ENCODE measurements around the gene SNX1.
"Not testable (repeated sequence)": the region's sequence is repeated elsewhere in the genome, so short reads cannot be mapped to it uniquely, and the experiment has no call there.

The SNX1 gene

GRCh38 chr15:64082757-64083156, 13.0 kb upstream of the SNX1 start:
- DNase-seq, result no peak

DNA sequence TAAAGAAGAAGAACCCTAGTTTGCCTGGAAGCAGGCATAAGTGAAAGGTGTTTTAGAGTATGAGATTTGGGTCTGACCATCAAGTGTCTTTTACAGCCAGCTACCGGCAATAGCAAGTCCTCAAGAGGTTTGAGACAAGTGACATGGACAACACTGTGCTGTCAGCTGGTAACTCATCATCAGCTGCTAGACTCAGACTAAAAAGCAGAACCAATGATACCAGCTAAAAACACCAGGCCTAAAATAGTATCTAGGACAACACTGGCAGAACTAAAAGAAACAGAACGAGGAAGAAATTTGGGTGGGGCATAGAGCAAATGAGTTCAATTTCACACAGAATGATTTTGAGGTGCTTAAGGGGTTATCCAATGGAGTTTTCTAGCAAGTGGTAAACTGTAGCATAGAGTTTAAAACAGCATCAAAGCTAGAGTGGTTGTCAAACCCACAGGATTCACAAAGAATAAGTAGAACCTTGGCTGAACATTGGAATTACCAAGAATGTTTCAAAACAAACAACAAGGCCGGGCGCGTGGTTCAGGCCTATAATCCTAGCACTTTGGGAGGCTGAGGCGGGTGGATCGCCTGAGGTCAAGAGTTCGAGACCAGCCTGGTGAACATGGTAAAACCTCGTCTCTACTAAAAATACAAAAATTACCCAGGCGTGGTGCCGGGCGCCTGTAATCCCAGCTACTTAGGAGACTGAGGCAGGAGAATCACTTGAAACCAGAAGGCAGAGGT, 6.1 kb upstream of the SNX1 start:
- no peak for DNase-seq

DNA sequence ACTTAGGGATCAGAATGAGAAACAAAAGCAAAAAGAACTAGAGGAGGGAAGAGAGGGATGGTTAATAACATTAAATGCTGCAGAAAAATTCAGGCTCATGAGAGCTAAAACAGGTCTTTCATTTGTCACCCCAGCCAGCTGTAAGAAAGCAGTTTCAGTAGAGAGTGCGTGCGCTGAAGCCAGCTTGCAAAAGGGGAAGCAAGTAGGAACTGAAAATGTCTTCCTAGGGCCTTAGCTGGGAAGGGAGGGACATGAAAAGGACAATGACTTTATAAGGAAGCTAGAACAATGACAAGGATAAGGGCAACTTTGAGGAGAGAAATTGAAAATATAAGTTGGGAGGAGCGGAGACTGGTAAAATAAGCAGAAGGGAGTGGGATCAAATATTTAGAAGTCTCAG, 5.3 kb upstream of the SNX1 start:
- no peak for DNase-seq

GRCh38 chr15:64092075-64092820, 3.5 kb upstream of the SNX1 start:
- DNase-seq, result no peak

DNA sequence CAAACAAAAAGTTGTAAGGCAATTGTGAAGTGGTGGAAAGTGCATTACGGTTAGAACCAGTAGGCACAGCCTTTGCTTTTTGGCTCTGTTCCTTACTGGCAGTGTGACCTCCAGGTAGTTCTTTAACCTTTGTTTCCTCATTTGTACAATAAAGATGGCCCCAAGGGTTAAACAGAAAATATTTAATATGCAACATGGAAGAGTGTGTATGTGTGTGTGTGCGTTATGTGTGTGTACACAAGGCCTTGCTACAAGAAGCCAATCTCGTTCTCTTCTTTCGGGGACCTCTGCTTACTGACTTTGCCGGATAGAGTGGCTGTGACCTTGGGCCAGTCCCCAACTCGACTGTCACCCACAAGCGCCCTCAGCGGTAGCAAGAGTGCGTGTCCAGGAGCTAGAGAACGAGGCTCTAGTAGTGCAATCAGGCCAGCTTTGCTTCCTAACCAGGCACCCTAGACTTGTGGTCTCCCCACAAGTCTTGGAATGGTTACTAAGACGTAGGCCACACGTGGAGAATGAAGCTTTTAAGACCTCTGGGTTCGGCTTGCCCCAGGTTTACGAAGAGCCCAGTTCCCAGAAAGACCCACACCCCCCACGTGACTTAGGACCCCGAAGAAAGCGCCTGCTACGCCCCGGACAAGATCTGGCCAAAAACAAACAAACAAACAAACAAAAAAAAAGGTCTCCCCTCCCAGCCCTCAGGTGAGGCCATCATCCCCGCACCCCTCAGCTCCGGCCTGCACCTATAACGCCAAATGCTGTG, 2.7 kb upstream of the SNX1 start:
- DNase-seq, result peak; percentile 33

DNA sequence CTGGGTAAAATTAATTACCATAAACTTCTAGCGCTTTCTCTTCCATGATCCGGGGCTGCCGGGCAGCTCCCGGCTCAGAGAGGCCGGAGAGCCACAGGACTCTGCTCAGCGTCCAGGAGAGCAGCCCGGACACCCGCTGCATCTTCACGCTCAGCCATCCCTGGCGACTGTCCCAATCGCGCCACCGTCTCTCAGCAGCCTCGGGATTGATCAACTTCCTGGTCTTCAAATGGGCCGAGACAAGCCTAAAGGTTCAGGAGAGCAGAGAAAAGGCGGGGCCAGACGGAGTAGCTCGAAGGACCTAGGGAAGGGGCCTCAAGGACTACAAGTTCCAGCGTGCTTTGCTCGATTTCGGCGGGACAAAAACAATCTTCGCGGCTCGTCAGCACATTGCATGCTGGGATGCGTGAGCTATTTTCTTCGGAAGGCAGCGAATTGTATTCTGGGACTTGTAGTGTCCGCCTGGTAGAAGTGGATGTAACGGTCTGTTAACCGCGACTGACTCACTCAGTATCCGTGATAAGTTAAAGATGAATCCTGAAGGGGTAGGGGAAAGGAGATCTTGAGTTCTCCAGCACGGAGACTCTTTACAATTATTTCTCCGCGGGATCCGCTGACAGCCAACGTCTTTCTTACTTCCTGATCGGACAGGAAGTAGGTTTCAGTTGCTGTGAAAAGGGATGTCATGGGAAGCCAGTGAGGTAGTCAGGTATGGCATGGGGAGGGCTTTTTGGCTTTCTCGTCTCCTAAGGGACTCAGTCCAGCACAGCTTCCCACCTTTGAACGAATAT, 2.0 kb upstream of the SNX1 start, which contains the start of gene CIAO2A:
TSS of gene CIAO2A (minus strand) at position 212 of the 791 bp plus-strand sequence. CDS start at position 142, 70 bp downstream.
- DNase-seq, result peak; percentile 100

DNA sequence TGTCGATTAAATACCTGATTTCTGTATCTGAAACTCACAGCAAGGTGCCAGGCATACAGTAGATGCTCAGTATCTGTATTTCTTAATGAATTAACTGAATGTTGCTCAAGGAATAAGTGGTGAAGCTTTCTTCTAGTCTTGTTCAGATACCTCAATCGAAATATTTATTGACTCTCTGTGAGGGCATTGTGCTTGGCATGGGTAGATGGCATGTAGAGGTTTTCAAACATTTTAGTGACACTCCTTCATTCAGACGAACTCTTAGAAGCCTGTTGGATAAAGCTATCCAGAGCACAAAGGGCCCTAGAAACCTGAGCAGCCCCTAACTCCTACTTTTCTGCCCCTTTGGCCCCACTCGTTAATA, 369 bp upstream of the SNX1 start:
- DNase-seq, result no peak

GRCh38 chr15:64096668-64097384, 1.0 kb downstream of the SNX1 start:
- DNase-seq, result peak; percentile 22

DNA sequence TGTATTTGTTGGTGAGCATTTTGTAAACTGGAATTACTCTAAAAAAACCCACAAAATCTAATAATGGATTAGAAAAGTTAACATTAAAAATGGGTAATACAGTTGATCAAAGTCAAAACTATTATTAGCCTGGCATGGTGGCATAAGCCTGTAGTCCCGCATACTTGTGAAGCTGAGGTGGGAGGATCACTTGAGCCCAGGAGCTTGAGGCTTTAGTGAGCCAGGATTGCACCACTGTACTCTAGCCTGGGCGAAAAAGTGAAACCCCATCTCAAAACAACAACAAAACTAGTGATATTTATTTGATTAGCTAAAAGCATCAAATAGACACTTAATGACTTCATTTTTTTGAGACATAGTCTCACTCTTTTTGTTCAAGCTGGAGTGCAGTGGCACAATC, 3.6 kb downstream of the SNX1 start:
- no peak for DNase-seq

DNA sequence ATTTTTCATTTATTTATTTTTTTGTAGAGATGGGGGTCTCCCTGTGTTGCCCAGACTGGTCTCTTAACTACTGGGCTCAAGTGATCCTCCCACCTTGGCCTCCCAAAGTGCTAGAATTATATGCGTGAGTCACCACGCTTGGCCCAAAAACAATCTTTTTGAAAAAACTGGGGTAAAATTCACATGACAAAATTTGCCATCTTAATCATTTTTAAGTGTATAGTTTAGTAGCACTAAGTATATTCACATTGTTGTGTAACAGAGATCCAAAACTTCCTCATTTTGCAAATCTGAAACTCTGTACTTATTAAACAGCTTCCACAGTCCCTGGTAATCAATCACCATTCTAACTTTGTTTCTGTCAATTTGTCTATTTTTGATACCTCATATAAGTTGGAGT, 5.2 kb downstream of the SNX1 start:
- no peak for DNase-seq

GRCh38 chr15:64102497-64102896, 6.7 kb downstream of the SNX1 start:
- DNase-seq, result no peak

DNA sequence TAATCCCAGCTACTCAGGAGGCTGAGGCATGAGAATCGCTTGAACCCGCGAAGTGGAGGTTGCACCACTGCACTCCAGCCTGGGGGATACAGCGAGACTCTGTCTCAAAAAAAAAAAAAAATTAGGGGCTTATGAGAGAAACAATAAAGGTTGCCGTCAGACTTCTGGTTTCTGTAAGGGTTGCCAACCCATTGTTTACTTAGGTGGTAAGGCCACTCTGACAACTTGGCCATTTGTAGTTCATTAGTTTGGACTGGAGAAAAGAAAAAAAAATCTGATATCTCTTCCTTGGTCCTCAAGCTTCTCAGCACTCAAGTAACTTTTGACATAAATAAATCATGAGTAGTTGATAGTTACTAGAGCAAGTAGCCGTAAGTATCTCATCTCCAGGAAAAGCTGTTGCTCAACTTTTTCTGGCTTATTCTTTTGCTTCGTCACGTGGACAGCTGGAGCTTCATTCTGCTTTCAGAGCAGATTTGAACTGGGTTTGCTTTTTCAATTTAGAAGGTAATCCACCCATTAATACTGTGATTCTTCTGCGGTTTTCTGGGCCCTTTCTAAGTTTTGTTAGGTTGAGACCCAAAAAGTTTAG, 9.4 kb downstream of the SNX1 start:
- DNase-seq, result peak; percentile 60

- DNase-seq, result no peak
Observed at GRCh38 chr15:64107337-64107736, 11.6 kb downstream of the SNX1 start.

GRCh38 chr15:64110108-64110701, 14.4 kb downstream of the SNX1 start:
- not testable (repeated sequence) for DNase-seq

DNA sequence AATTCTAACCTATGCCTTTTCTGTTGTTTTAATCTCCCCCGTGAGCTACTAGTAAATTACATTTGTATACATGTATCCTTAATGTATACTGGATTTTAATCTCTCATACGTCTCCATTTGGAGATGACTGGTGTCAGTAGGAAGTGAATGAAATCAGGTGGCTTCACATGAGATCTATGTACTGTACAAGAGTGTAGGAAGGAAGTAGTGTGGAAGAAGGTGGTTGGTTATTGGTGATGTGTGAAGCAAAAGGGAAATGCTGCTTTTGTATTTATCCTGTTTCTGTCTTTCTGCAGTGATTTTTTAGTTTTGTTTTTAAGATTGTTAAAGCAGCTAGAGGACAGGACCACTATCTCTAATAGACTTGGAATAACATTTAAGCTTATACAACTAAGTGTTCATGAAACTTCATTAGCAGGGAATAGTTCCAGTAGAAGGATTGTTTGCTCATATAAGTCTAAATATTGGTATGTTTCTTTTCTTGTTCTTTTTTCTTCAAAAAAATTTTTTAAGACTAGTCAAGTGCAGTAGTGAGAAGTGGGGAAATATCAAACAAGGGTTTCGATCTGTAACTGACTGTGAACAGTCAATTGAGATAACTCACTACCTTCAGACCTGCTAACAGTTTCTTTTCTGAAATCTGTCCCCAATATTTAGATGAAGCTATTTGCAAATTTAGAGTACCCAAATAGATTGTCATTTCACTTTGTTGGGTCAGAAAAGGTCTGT, 15.3 kb downstream of the SNX1 start:
- no peak for DNase-seq

- no peak for DNase-seq
Observed at GRCh38 chr15:64111679-64112050, 15.9 kb downstream of the SNX1 start.

- no peak for DNase-seq
Observed at GRCh38 chr15:64112073-64112772, 16.4 kb downstream of the SNX1 start.

- DNase-seq, result no peak
Observed at GRCh38 chr15:64112904-64113303, 17.1 kb downstream of the SNX1 start.

DNA sequence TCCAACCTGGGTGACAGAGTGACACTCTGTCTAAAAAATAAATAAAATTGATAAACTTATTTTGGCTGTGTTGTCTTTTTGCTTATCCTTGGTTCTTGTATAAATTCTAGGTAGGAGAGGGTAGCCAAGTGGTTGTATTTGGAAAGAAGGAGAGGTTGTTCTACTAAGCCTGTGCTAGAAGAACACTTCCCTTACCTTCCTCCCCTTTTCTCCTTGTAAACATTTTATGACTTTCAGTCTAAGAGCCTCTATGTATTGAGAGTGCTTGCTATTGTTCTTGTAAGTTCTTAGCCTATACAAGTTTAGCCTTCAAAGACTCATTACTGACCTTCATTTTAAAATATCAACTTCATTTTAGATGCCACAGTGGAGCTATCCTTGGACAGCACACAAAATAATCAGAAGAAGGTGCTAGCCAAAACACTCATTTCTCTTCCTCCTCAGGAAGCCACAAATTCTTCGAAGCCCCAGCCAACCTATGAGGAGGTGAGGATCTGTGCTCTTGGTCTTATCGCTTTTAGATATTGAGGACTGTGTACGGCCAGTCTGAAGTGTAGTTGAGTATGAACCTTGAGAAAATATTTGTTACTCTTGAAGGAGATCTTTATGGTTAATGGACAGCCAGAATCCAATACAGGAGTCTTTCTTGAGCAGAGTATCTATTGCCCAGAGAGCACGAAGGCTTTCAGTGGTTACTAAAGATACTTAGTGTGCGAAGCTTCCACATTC, 22.1 kb downstream of the SNX1 start:
- no peak for DNase-seq

Measured in NCI-H226 (cell line).